Colon (tissue), 2 donors: Measurements from ENCODE around the gene VWA2.

Experiments
- FAIRE-seq: peaks from 2 replicates; lab custom pipeline; 2012; peaks lifted over from hg19 to GRCh38; lab: Jason Lieb, UNC
- donor health status: control.
- donor health status: control.

VWA2 gene

GRCh38 chr10:114276066-114276465 lies 37.0 kb downstream of the VWA2 start:
- FAIRE-seq, result no peak

GRCh38 chr10:114276671-114277070 lies 37.6 kb downstream of the VWA2 start:
- FAIRE-seq, result no peak

GRCh38 chr10:114278140-114278883 lies 39.3 kb downstream of the VWA2 start:
- FAIRE-seq, result no peak

GRCh38 chr10:114278884-114279191 lies 39.8 kb downstream of the VWA2 start:
- FAIRE-seq, result no peak

- no peak for FAIRE-seq
Observed at GRCh38 chr10:114279289-114279688, 40.2 kb downstream of the VWA2 start.

GRCh38 chr10:114279901-114280644 lies 41.0 kb downstream of the VWA2 start:
- FAIRE-seq, result no peak

- no peak for FAIRE-seq
Observed at GRCh38 chr10:114281006-114281405, 42.0 kb downstream of the VWA2 start.

GRCh38 chr10:114281461-114281860 lies 42.4 kb downstream of the VWA2 start:
- FAIRE-seq, result no peak

- no peak for FAIRE-seq
Observed at GRCh38 chr10:114282526-114282925, 43.5 kb downstream of the VWA2 start.

- no peak for FAIRE-seq
Observed at GRCh38 chr10:114283091-114283490, 44.0 kb downstream of the VWA2 start.

- FAIRE-seq, result no peak
Observed at GRCh38 chr10:114283535-114284234, 44.6 kb downstream of the VWA2 start.

- FAIRE-seq, result no peak
Observed at GRCh38 chr10:114284346-114285071, 45.5 kb downstream of the VWA2 start.

- no peak for FAIRE-seq
Observed at GRCh38 chr10:114285961-114286441, 46.9 kb downstream of the VWA2 start.

- no peak for FAIRE-seq
Observed at GRCh38 chr10:114286921-114287320, 47.9 kb downstream of the VWA2 start.

- no peak for FAIRE-seq
Observed at GRCh38 chr10:114288424-114289095, 49.5 kb downstream of the VWA2 start.

- FAIRE-seq, result no peak
Observed at GRCh38 chr10:114289096-114289436, 50.0 kb downstream of the VWA2 start.

GRCh38 chr10:114290038-114290437 lies 51.0 kb downstream of the VWA2 start:
- no peak for FAIRE-seq

- no peak for FAIRE-seq
Observed at GRCh38 chr10:114291076-114291475, 52.0 kb downstream of the VWA2 start.

GRCh38 chr10:114291516-114291915 lies 52.5 kb downstream of the VWA2 start:
- no peak for FAIRE-seq

- FAIRE-seq, result no peak
Observed at GRCh38 chr10:114293075-114293474, 54.0 kb downstream of the VWA2 start.

- no peak for FAIRE-seq
Observed at GRCh38 chr10:114294549-114294948, 55.5 kb downstream of the VWA2 start.

GRCh38 chr10:114295393-114295792 lies 56.3 kb downstream of the VWA2 start:
- no peak for FAIRE-seq
